PC-9 (cell line): ENCODE results near the gene DCTN4.

Source experiments
- EZH2 ChIP-seq: fragments of 200-600 bp; sonication (generic); IDR thresholded peaks from 2 replicates; pipeline ENCODE4 v1.8.0; 2017; ENCODE audit warnings: antibody characterized with exemption, low read depth
- TF ChIP-seq, protein P1 (sequence below): fragments of 200-600 bp; sonication (generic); conservative IDR thresholded peaks from 2 replicates; pipeline ENCODE4 v1.6.1; 2017; ENCODE audit warnings: mixed run types, antibody characterized with exemption, mild to moderate bottlenecking, moderate library complexity

DNA sequence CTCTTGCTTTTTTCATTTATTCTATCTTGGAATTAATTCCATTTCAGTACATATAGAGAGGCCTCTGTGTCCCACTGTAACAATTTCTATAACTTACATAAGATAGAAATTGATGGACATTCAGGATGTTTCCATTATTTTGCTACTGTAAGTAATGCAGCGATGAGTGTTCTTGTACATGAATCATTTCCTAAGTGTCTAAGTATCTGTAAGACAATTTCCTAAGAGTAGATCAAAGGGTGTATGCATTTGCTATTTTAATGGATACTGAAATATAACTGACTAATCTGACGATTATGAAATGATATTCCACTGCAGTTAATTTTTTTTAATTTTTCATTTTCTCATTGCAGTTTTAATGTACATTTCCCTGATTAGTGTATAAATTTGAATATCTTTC is 35.0 kb downstream of the DCTN4 start:
- TF ChIP-seq, protein P1, sequence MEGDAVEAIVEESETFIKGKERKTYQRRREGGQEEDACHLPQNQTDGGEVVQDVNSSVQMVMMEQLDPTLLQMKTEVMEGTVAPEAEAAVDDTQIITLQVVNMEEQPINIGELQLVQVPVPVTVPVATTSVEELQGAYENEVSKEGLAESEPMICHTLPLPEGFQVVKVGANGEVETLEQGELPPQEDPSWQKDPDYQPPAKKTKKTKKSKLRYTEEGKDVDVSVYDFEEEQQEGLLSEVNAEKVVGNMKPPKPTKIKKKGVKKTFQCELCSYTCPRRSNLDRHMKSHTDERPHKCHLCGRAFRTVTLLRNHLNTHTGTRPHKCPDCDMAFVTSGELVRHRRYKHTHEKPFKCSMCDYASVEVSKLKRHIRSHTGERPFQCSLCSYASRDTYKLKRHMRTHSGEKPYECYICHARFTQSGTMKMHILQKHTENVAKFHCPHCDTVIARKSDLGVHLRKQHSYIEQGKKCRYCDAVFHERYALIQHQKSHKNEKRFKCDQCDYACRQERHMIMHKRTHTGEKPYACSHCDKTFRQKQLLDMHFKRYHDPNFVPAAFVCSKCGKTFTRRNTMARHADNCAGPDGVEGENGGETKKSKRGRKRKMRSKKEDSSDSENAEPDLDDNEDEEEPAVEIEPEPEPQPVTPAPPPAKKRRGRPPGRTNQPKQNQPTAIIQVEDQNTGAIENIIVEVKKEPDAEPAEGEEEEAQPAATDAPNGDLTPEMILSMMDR, result no peak
- no peak for TF ChIP-seq EZH2
